Cardiac muscle cell (in vitro differentiated cells and primary cell): ENCODE results near the gene ZNF804A. TPM values are rescaled to one million over a fixed set of nuclear protein-coding genes. Genes with fewer than 3 reads are reported as not detected.

Source experiments
- DNase-seq, 2 donors: peaks; one replicate each; pipeline versions ENCODE4 v3.0.0 to v3.0.0-alpha.2; 2010 to 2017; ENCODE audit warnings: low read depth in 1 of 2, low spot score in 1 of 2
- H3K27ac ChIP-seq: fragments of 200-600 bp; sonication (generic); 2 replicates; pipeline ENCODE4 v1.5.1; 2016
- H3K27me3 ChIP-seq: fragments of 200-600 bp; sonication (generic); 2 replicates; pipeline ENCODE4 v1.6.0; 2016; ENCODE audit warnings: control low read depth
- H3K36me3 ChIP-seq: fragments of 200-600 bp; sonication (generic); 2 replicates; pipeline ENCODE4 v1.5.1; 2016; ENCODE audit warnings: control low read depth
- H3K4me1 ChIP-seq: fragments of 200-600 bp; sonication (generic); 2 replicates; pipeline ENCODE4 v1.8.1; 2017; ENCODE audit warnings: low read depth, mild to moderate bottlenecking, mixed run types
- H3K4me3 ChIP-seq: fragments of 200-600 bp; sonication (generic); 2 replicates; pipeline ENCODE4 v1.5.1; 2016; ENCODE audit warnings: mild to moderate bottlenecking
- H3K9me3 ChIP-seq: fragments of 200-600 bp; sonication (generic); 2 replicates; pipeline ENCODE4 v1.5.1; 2017; ENCODE audit warnings: low read depth, mild to moderate bottlenecking, control low read depth
- polyA plus RNA-seq: library from polyadenylated mRNA; unstranded; fragments of >200 nt; fragmentation: Nextera tagmentation; extraction: Ambion mirVana; gene quantifications from 2 replicates; pipeline ENCODE4 v1.2.1, GENCODE V29; 2016
- total RNA-seq: library from RNA; depleted of rRNA; stranded (reverse); fragments of >200 nt; gene quantifications from 2 replicates; pipeline ENCODE4 v1.2.3, GENCODE V29; 2016
- TF ChIP-seq, protein P1 (sequence below): IDR thresholded peaks from 2 replicates; pipeline ENCODE4 v1.5.1; 2012; ENCODE audit warnings: low read depth, mild to moderate bottlenecking, low read length

Gene ZNF804A
- total and polyA plus RNA-seq, 2 experiments from 2014 or later = 0.12 TPM; not detected in 1

GRCh38 chr2:184596819-184597411 is 1.4 kb upstream of the ZNF804A start:
- TF ChIP-seq, protein P1, sequence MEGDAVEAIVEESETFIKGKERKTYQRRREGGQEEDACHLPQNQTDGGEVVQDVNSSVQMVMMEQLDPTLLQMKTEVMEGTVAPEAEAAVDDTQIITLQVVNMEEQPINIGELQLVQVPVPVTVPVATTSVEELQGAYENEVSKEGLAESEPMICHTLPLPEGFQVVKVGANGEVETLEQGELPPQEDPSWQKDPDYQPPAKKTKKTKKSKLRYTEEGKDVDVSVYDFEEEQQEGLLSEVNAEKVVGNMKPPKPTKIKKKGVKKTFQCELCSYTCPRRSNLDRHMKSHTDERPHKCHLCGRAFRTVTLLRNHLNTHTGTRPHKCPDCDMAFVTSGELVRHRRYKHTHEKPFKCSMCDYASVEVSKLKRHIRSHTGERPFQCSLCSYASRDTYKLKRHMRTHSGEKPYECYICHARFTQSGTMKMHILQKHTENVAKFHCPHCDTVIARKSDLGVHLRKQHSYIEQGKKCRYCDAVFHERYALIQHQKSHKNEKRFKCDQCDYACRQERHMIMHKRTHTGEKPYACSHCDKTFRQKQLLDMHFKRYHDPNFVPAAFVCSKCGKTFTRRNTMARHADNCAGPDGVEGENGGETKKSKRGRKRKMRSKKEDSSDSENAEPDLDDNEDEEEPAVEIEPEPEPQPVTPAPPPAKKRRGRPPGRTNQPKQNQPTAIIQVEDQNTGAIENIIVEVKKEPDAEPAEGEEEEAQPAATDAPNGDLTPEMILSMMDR = peak; percentile 7
- no peaks in the 10 kb centered on the region for H3K4me1 ChIP-seq
- no peaks in the 10 kb centered on the region for H3K36me3 ChIP-seq
- peak in 1 of 2 donors; percentile 21 for DNase-seq
- H3K4me3 ChIP-seq = no peak overlapping the region
- H3K27ac ChIP-seq = no peak overlapping the region
- H3K27me3 ChIP-seq = peaks cover 67% of the 10 kb centered on the region
- H3K9me3 ChIP-seq = no peaks in the 10 kb centered on the region

DNA sequence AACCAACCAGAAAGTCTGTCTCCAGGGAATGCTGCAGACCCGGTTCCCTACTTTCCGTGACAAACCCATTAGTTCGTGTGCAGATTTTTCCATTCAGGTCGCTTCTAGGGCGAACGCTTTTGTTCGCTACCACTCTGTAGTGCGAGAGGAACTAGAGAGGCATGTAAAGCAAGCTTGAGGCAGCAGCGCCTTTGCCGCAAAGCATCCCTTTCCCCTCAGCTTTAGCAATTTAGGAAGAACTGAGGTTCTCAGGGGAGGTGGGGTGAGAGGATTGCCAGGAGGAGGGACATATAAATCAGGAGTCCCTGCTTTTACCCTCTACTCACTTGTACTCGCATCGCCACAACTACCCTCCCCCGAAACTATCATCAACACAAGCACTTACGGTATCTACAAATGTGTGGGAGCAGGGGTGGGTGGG is 748 bp upstream of the ZNF804A start:
- TF ChIP-seq, protein P1 = no peak
- Histone ChIP-seq H3K4me1 (no peaks in the 10 kb centered on the region), H3K9me3 (no peaks in the 10 kb centered on the region), H3K4me3 (peak overlapping the region; percentile 67), H3K27ac (no peak overlapping the region), H3K36me3 (no peaks in the 10 kb centered on the region), H3K27me3 (peaks cover 67% of the 10 kb centered on the region)
- peak; percentile 24 to 43 for DNase-seq

DNA sequence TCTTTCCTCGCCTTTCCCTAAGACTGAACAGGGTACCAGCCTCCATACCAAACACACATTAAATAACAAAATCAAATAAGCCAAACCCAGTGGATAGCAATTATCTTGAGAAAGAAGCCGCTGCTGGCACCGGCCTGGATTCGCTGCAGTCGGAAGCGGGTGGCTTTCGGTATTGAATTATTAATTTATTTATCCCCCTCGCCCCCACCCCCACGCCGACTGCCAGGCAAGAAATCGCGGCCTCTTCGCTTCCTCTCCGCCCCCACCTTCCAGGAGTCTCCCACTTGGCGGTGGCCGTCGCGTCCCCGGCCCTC is 370 bp upstream of the ZNF804A start:
- no peaks in the 10 kb centered on the region for H3K36me3 ChIP-seq
- peak overlapping the region; percentile 67 for H3K4me3 ChIP-seq
- TF ChIP-seq, protein P1 = no peak
- no peaks in the 10 kb centered on the region for H3K4me1 ChIP-seq
- peak in 1 of 2 donors; percentile 25 for DNase-seq
- H3K27ac ChIP-seq = no peak overlapping the region
- H3K9me3 ChIP-seq = no peaks in the 10 kb centered on the region
- H3K27me3 ChIP-seq = peaks cover 67% of the 10 kb centered on the region

DNA sequence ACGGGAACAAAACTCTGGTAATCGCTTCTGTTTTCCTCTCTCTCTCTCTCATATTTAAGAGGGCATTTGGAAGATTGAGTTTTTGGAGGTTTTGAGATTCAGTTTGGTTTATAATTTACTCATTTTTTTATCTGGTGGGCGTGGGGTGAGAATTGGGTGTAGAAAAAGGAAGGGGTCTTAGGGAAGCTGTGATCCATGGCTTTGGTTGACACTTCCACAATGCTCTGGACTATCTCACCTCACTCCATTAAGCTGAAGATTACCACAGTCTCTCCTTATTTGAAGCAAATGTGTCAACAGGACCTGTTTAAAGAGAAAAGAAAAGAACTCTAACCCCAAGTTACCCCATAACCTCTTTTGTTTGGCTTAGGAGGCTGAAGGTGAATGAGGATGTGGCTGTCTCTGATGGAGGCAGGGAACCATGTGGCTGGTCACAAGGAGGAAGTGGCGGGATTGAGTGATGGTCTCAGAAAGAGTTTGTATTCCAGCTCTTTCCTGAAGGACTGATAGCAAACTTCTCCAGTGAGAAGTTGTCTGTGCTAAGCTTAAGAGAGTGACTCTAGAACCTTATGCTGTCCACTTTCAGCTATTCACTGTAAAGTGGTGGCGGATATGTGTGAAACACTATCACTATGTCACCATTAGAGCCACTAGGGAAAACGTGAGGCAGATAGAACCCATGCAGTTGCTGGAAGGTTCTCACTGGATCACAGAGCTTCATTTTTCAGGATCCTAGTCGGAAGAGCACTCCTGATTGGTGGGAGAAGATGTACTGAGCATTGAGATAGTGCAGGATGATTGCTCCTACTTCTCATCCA is 934 bp downstream of the ZNF804A start:
- no peak for DNase-seq
- Histone ChIP-seq H3K27ac (no peak overlapping the region), H3K4me1 (no peaks in the 10 kb centered on the region), H3K27me3 (peaks cover 67% of the 10 kb centered on the region), H3K4me3 (peak overlapping the region; percentile 67), H3K9me3 (no peaks in the 10 kb centered on the region), H3K36me3 (no peaks in the 10 kb centered on the region)
- TF ChIP-seq, protein P1 = no peak

DNA sequence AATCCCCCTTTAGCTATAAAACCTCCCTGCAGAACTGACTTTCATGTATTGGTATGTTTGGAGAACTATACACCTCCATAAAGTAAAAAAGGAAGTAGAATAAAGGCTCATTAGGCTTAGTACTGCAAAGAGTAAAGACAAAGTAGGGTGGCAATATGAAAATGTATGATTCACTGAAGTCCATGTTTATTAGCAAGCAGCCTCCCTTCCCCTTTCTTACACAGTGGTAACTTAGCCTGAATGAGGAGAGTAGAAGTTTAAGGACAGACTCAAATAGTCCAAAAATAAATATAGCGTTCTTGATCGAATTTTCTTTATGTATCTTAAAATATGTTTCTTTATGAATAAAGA is 1.5 kb downstream of the ZNF804A start:
- Histone ChIP-seq H3K4me3 (no peak overlapping the region), H3K36me3 (no peaks in the 10 kb centered on the region), H3K9me3 (no peaks in the 10 kb centered on the region), H3K27ac (no peak overlapping the region), H3K27me3 (peaks cover 67% of the 10 kb centered on the region), H3K4me1 (no peaks in the 10 kb centered on the region)
- TF ChIP-seq, protein P1 = no peak
- no peak for DNase-seq
